Mucosa of descending colon (tissue), 3 donors: Measurements from ENCODE around the gene CACNA1S. TPM values are rescaled to one million over a fixed set of nuclear protein-coding genes. Genes with fewer than 3 reads are reported as not detected.

Experiments used
- ATAC-seq: fragments of 200-7000 bp; cut with Tn5 transposase; one replicate; pipeline ENCODE4 v1.9.1; 2020; ENCODE audit warnings: mild to moderate bottlenecking, moderate library complexity
- DNase-seq, 3 donors: peaks; one replicate each; pipeline ENCODE4 v3.0.0-alpha.2; 2020
- H3K36me3 ChIP-seq: fragments of 200-600 bp; one replicate; pipeline ENCODE4 v1.8.0; 2021; ENCODE audit warnings: low read depth, mild to moderate bottlenecking
- H3K4me1 ChIP-seq: fragments of 200-600 bp; one replicate; pipeline ENCODE4 v1.8.0; 2021; ENCODE audit warnings: low read depth, mild to moderate bottlenecking
- H3K4me3 ChIP-seq: fragments of 200-600 bp; one replicate; pipeline ENCODE4 v1.8.0; 2021; ENCODE audit warnings: mild to moderate bottlenecking
- H3K9me3 ChIP-seq: fragments of 200-600 bp; one replicate; pipeline ENCODE4 v1.8.0; 2021; ENCODE audit warnings: mild to moderate bottlenecking
- CTCF ChIP-seq: fragments of 200-600 bp; IDR thresholded peaks from one replicate; pipeline ENCODE4 v1.8.0; 2022; ENCODE audit warnings: antibody characterized with exemption, mild to moderate bottlenecking
- intact Hi-C, 2 donors: fragments of 100-400 bp; cut with DNase I in 1 of 2; cut with micrococcal nuclease in 1 of 2; formaldehyde crosslinking; loops; one replicate each; pipeline versions ENCODE4 v1.11.0 to v1.11.1; 2022; cut with DNase I, micrococcal nuclease
- total RNA-seq, 3 donors: library from RNA; stranded (reverse); fragmentation: NEBNext Ultra II Directional in 2 of 3; extraction: Animal tissue kit (Norgen Biotek cat#: 25700) in 2 of 3; gene quantifications; one replicate each; pipeline versions ENCODE4 v1.2.1 to v1.2.4, GENCODE V29; 2021 to 2023
- donor health status: DM: no; HTN: no; CAD: no; lungs with moderate emphysema.
- donor health status: DM: no; HTN: no; CAD: no.
- donor health status: DM: no; HTN: yes; CAD: no.

Gene CACNA1S
- total RNA-seq, 3 donors from 2014 or later = not detected

GRCh38 chr1:201013031-201013485, 99.2 kb downstream of the CACNA1S start:
- Histone ChIP-seq H3K4me1 (peaks cover 26% of the 10 kb centered on the region), H3K36me3 (no peaks in the 10 kb centered on the region), H3K4me3 (no peak overlapping the region), H3K9me3 (no peaks in the 10 kb centered on the region)
- DNase-seq = no peak
- no peak for TF ChIP-seq CTCF
- peak; percentile 67 for ATAC-seq
- intact Hi-C loops = no loop called here

- Histone ChIP-seq H3K36me3 (no peaks in the 10 kb centered on the region), H3K9me3 (no peaks in the 10 kb centered on the region), H3K4me1 (peaks cover 24% of the 10 kb centered on the region), H3K4me3 (no peak overlapping the region)
- intact Hi-C loops = no loop called here
- ATAC-seq (no peak), DNase-seq (no peak)
- no peak for TF ChIP-seq CTCF
Measured at GRCh38 chr1:201011616-201012015, 100.6 kb downstream of the CACNA1S start.

- no peak for TF ChIP-seq CTCF
- ATAC-seq = no peak
- DNase-seq = peak in 1 of 3 donors; percentile 23
- no peak overlapping the region for H3K4me3 ChIP-seq
- no peaks in the 10 kb centered on the region for H3K9me3 ChIP-seq
- H3K36me3 ChIP-seq = no peaks in the 10 kb centered on the region
- peaks cover 10% of the 10 kb centered on the region for H3K4me1 ChIP-seq
- intact Hi-C loops = no loop called here
Measured at GRCh38 chr1:201009962-201010645, 102.1 kb downstream of the CACNA1S start.

- DNase-seq = peak in 1 of 3 donors; percentile 33
- H3K4me1 ChIP-seq = peaks cover 9% of the 10 kb centered on the region
- H3K36me3 ChIP-seq = no peaks in the 10 kb centered on the region
- intact Hi-C loops = no loop called here
- TF ChIP-seq CTCF = no peak
- H3K9me3 ChIP-seq = no peaks in the 10 kb centered on the region
- no peak overlapping the region for H3K4me3 ChIP-seq
- no peak for ATAC-seq
Measured at GRCh38 chr1:201008666-201009360, 103.4 kb downstream of the CACNA1S start.

- intact Hi-C loops = no loop called here
- no peaks in the 10 kb centered on the region for H3K4me1 ChIP-seq
- no peaks in the 10 kb centered on the region for H3K9me3 ChIP-seq
- DNase-seq (no peak), ATAC-seq (no peak)
- TF ChIP-seq CTCF = no peak
- H3K36me3 ChIP-seq = no peaks in the 10 kb centered on the region
- no peak overlapping the region for H3K4me3 ChIP-seq
Measured at GRCh38 chr1:201007481-201007880, 104.7 kb downstream of the CACNA1S start.
